HEK293 (cell line): ENCODE measurements around the gene C10orf67.

Source experiments
- CTCF ChIA-PET: fragments of 350-600 bp; formaldehyde crosslinking; extraction: SDS; loops from one replicate; lab custom pipeline; 2021; ENCODE audit warnings: antibody characterized with exemption; lab: Yijun Ruan, JAX
- POLR2A ChIA-PET: fragments of 300-600 bp; formaldehyde crosslinking; extraction: SDS; loops from one replicate; lab custom pipeline; 2020; ENCODE audit warnings: antibody characterized with exemption, inconsistent platforms; lab: Yijun Ruan, JAX
- H3K27ac ChIP-seq: fragments of 200-500 bp; sonication (Bioruptor generic); 2 replicates; pipeline ENCODE4 v1.5.1; 2014; ENCODE audit warnings: low read depth, low read length, control low read depth, inconsistent platforms; ENCODE audit errors: extremely low read depth
- H3K36me3 ChIP-seq, 2 experiments: fragments of 200-500 bp in 1 of 2; sonication (Bioruptor generic) in 1 of 2; 1 replicate in 1 of 2; 2 replicates in 1 of 2; pipeline ENCODE4 v1.5.1; 2014 to 2017; ENCODE audit warnings: inconsistent platforms in 2 of 2, low read length in 2 of 2; ENCODE audit not compliant: control insufficient read depth in 2 of 2, insufficient read depth in 1 of 2
- H3K4me1 ChIP-seq: fragments of 200-500 bp; sonication (Bioruptor generic); 2 replicates; pipeline ENCODE4 v1.5.1; 2014; ENCODE audit warnings: mild to moderate bottlenecking, low read length, inconsistent platforms; ENCODE audit not compliant: control insufficient read depth, insufficient read depth
- H3K4me3 ChIP-seq: 2 replicates; pipeline ENCODE4 v1.5.1; 2011; ENCODE audit warnings: low read depth, mild to moderate bottlenecking, control low read depth, low read length, moderate library complexity
- H3K9me3 ChIP-seq: fragments of 200-500 bp; sonication (Bioruptor generic); 2 replicates; pipeline ENCODE4 v1.5.1; 2014; ENCODE audit warnings: low read depth, low read length, inconsistent platforms; ENCODE audit not compliant: control insufficient read depth, insufficient read depth
- ELK4 ChIP-seq: IDR thresholded peaks from 2 replicates; pipeline ENCODE4 v1.6.1; 2011; ENCODE audit warnings: mild to moderate bottlenecking, low read depth, low read length, borderline replicate concordance
- HIC1 ChIP-seq: fragments of 450-650 bp; formaldehyde crosslinking; IDR thresholded peaks from 2 replicates; pipeline ENCODE4 v1.5.1; 2016; ENCODE audit warnings: missing biosample characterization, missing genetic modification characterization
- KLF17 ChIP-seq: fragments of 450-650 bp; formaldehyde crosslinking; IDR thresholded peaks from 2 replicates; pipeline ENCODE4 v1.5.1; 2016; ENCODE audit warnings: missing biosample characterization, missing genetic modification characterization
- PATZ1 ChIP-seq: fragments of 450-650 bp; formaldehyde crosslinking; IDR thresholded peaks from 2 replicates; pipeline ENCODE4 v1.5.1; 2016; ENCODE audit warnings: missing biosample characterization, missing genetic modification characterization
- SP2 ChIP-seq: fragments of 450-650 bp; formaldehyde crosslinking; IDR thresholded peaks from 2 replicates; pipeline ENCODE4 v1.5.1; 2016; ENCODE audit warnings: missing biosample characterization, missing genetic modification characterization
- ZBTB49 ChIP-seq: fragments of 450-650 bp; formaldehyde crosslinking; IDR thresholded peaks from 2 replicates; pipeline ENCODE4 v1.5.1; 2016; ENCODE audit warnings: missing biosample characterization, missing genetic modification characterization, low read depth
- ZBTB7A ChIP-seq: fragments of 450-650 bp; formaldehyde crosslinking; IDR thresholded peaks from 2 replicates; pipeline ENCODE4 v1.5.1; 2016; ENCODE audit warnings: low read depth, missing biosample characterization, missing genetic modification characterization
- ZNF155 ChIP-seq: fragments of 450-650 bp; formaldehyde crosslinking; IDR thresholded peaks from 2 replicates; pipeline ENCODE4 v1.5.1; 2016; ENCODE audit warnings: missing biosample characterization, missing genetic modification characterization
- ZNF274 ChIP-seq, 2 experiments: fragments of 200-500 bp in 1 of 2; fragments of 450-650 bp in 1 of 2; sonication (Bioruptor generic) in 1 of 2; formaldehyde crosslinking in 1 of 2; IDR thresholded peaks; 2 replicates each; pipeline versions ENCODE4 v1.5.1 to v1.6.1; 2014 to 2016; ENCODE audit warnings: borderline replicate concordance in 1 of 2, inconsistent platforms in 1 of 2, low read length in 1 of 2, missing biosample characterization in 1 of 2, missing genetic modification characterization in 1 of 2
- ZNF280D ChIP-seq: fragments of 450-650 bp; formaldehyde crosslinking; IDR thresholded peaks from 2 replicates; pipeline ENCODE4 v1.5.1; 2016; ENCODE audit warnings: missing biosample characterization, missing genetic modification characterization
- ZNF473 ChIP-seq: fragments of 450-650 bp; formaldehyde crosslinking; IDR thresholded peaks from 2 replicates; pipeline ENCODE4 v1.5.1; 2017; ENCODE audit warnings: missing biosample characterization, missing genetic modification characterization
- ZNF596 ChIP-seq: fragments of 450-650 bp; IDR thresholded peaks from 2 replicates; pipeline ENCODE4 v1.5.0; 2018; ENCODE audit warnings: missing biosample characterization, mild to moderate bottlenecking, missing genetic modification characterization, moderate library complexity
- ZNF645 ChIP-seq: fragments of 450-650 bp; formaldehyde crosslinking; IDR thresholded peaks from 2 replicates; pipeline ENCODE4; 2016; ENCODE audit warnings: missing biosample characterization, missing genetic modification characterization
- ZNF692 ChIP-seq: fragments of 450-650 bp; formaldehyde crosslinking; IDR thresholded peaks from 2 replicates; pipeline ENCODE4 v1.5.1; 2016; ENCODE audit warnings: missing biosample characterization, missing genetic modification characterization
- ZNF768 ChIP-seq: fragments of 450-650 bp; formaldehyde crosslinking; IDR thresholded peaks from 2 replicates; pipeline ENCODE4 v1.5.1; 2018; ENCODE audit warnings: missing biosample characterization, mild to moderate bottlenecking, missing genetic modification characterization
- ZNF830 ChIP-seq: fragments of 450-650 bp; IDR thresholded peaks from 2 replicates; pipeline ENCODE4 v1.5.0; 2018; ENCODE audit warnings: missing biosample characterization, missing genetic modification characterization, low read depth, mild to moderate bottlenecking, moderate library complexity
- ZNF837 ChIP-seq: fragments of 450-650 bp; formaldehyde crosslinking; IDR thresholded peaks from 2 replicates; pipeline ENCODE4 v1.5.1; 2016; ENCODE audit warnings: missing biosample characterization, missing genetic modification characterization

C10orf67 gene

GRCh38 chr10:23318359-23318758, 26.2 kb downstream of the C10orf67 start:
- POLR2A ChIA-PET: interaction anchor here (0.7 kb wide), 1 partner anchor 166 kb away, joined by 7 read pairs; no protein-coding TSS in a partner anchor
- no peak overlapping the region for H3K27ac ChIP-seq
- no peaks in the 10 kb centered on the region for H3K9me3 ChIP-seq
- no peaks in the 10 kb centered on the region for H3K36me3 ChIP-seq
- TF ChIP-seq KLF17 (tag by site-specific recombination) (no peak), ZNF596 (tag by site-specific recombination) (no peak), ZNF837 (tag by site-specific recombination) (no peak), ZNF274 (IDR thresholded peaks at IDR 0.05; ENCODE audit: low read length) (no peak), ZNF274 (tag by site-specific recombination; IDR thresholded peaks at IDR 0.05; ENCODE audit: borderline replicate concordance) (no peak), ZNF280D (tag by site-specific recombination) (no peak), ELK4 (no peak), ZNF768 (no peak), HIC1 (no peak), ZBTB7A (tag by site-specific recombination) (no peak), ZBTB49 (tag by site-specific recombination) (no peak), ZNF830 (tag by site-specific recombination) (no peak), SP2 (tag by site-specific recombination) (no peak), ZNF692 (tag by site-specific recombination) (no peak), ZNF645 (tag by site-specific recombination) (no peak), ZNF155 (tag by site-specific recombination) (no peak), PATZ1 (no peak), ZNF473 (no peak)
- TF ChIP-seq, all 188 proteins: peak for 0
- CTCF ChIA-PET: interaction anchor here (0.6 to 1.1 kb wide), 4 partner anchors 161 to 1801 kb away, joined by 3 read pairs; no protein-coding TSS in a partner anchor
- Histone ChIP-seq H3K4me3 (no peak overlapping the region), H3K4me1 (no peaks in the 10 kb centered on the region)
